ENCODE measurements around the gene NME9. TPM values are rescaled to one million over a fixed set of nuclear protein-coding genes. Genes with fewer than 3 reads are reported as not detected.
A peak's percentile ranks its signal among the peaks of the same experiment; 100 is the strongest.

NME9 gene
- total RNA-seq, 1 experiment from 2014 or later = not detected

- H4K8ac ChIP-seq (replicated peaks; ENCODE audit: insufficient read length, low read depth, low read length) = no peak overlapping the region
- TF ChIP-seq CTCF (conservative IDR thresholded peaks at IDR 0.05) = peak; percentile 41; the same call in 2 of the 3 replicates
- H3K4me1 Mint-ChIP-seq = peaks cover 24 to 33% of the 10 kb centered on the region in 2 experiments
- H3K4me1 ChIP-seq (ENCODE audit: insufficient read depth, low read length) = peaks cover 5% of the 10 kb centered on the region
- H3K27me3 ChIP-seq (ENCODE audit: insufficient read depth, low read length) = no peaks in the 10 kb centered on the region
- no peak for DNase-seq
- H3K27ac ChIP-seq (ENCODE audit: insufficient read length, low read depth, low read length) = no peak overlapping the region
- no peak overlapping the region for H2AFZ ChIP-seq (ENCODE audit: low read length)
- no peaks in the 10 kb centered on the region for H4K20me1 ChIP-seq (ENCODE audit: control insufficient read depth, insufficient read depth, insufficient read length)
- H4K5ac ChIP-seq (ENCODE audit: insufficient read length, low read depth, low read length) = no peak overlapping the region
- no peak overlapping the region for H3K4ac ChIP-seq (ENCODE audit: low read depth, low read length)
- H3K4me2 ChIP-seq (ENCODE audit: insufficient read depth, insufficient read length, low read length) = no peak overlapping the region
- H3K27ac Mint-ChIP-seq = peak overlapping the region in 1 of 3 experiments; percentile 80; a peak in 1 of 7 replicates
- H2BK120ac ChIP-seq (ENCODE audit: low read depth, low read length, poor library complexity, severe bottlenecking) = no peak overlapping the region
- no peaks in the 10 kb centered on the region for H3K79me2 ChIP-seq (ENCODE audit: insufficient read depth, low read length)
- no peaks in the 10 kb centered on the region for H3K36me3 Mint-ChIP-seq (ENCODE audit: insufficient read depth in 1 of 3, low read depth in 3 of 3)
- H3K14ac ChIP-seq (ENCODE audit: insufficient read depth, low read length) = no peak overlapping the region
- H3T11ph ChIP-seq (ENCODE audit: low read length) = no peak overlapping the region
- H3K18ac ChIP-seq (ENCODE audit: insufficient read length, low read depth, low read length) = no peak overlapping the region
- H3K56ac ChIP-seq (ENCODE audit: insufficient read length, low read depth, low read length) = no peak overlapping the region
- H3K4me3 Mint-ChIP-seq = no peak overlapping the region; a peak in 1 of 5 replicates
- H3K9me3 Mint-ChIP-seq = no peaks in the 10 kb centered on the region
- peaks cover 8% of the 10 kb centered on the region for H3K27me3 Mint-ChIP-seq (ENCODE audit: low read depth)
- H3K23me2 ChIP-seq (ENCODE audit: insufficient read length, low read depth, low read length, poor library complexity, severe bottlenecking) = peaks cover 7% of the 10 kb centered on the region
- H3K23ac ChIP-seq (ENCODE audit: insufficient read length, low read depth, low read length) = no peak overlapping the region
- no peak overlapping the region for H2BK5ac ChIP-seq (ENCODE audit: insufficient read length, low read length)
- H3K9me3 ChIP-seq (ENCODE audit: control insufficient read depth, low read depth, low read length) = no peaks in the 10 kb centered on the region
- H2BK15ac ChIP-seq (ENCODE audit: low read depth, low read length) = no peak overlapping the region
- H3K9ac ChIP-seq (ENCODE audit: extremely low read depth, insufficient read length, low read length) = no peak overlapping the region
- no peak overlapping the region for H4K91ac ChIP-seq (ENCODE audit: insufficient read length, low read depth, low read length)
- no peak overlapping the region for H2AK5ac ChIP-seq (ENCODE audit: insufficient read length, low read length)
- H2BK20ac ChIP-seq (ENCODE audit: low read depth, low read length, poor library complexity, severe bottlenecking) = no peak overlapping the region
- no peaks in the 10 kb centered on the region for H3K79me1 ChIP-seq (ENCODE audit: insufficient read depth, low read depth, low read length, poor library complexity, severe bottlenecking)
- no CpG with 5 or more reads among the region's 6 CpGs for WGBS (ENCODE audit: extremely low coverage, insufficient read length, low lambda C conversion rate)
- H2BK12ac ChIP-seq (ENCODE audit: insufficient read length, low read depth, low read length) = no peak overlapping the region
Observed at GRCh38 chr3:138331143-138331894, 1.7 kb upstream of the NME9 start.
